Measurements from ENCODE around the gene HS3ST2.
"Not testable (repeated sequence)": the region's sequence is repeated elsewhere in the genome, so short reads cannot be mapped to it uniquely, and the experiment has no call there.

The HS3ST2 gene

DNA sequence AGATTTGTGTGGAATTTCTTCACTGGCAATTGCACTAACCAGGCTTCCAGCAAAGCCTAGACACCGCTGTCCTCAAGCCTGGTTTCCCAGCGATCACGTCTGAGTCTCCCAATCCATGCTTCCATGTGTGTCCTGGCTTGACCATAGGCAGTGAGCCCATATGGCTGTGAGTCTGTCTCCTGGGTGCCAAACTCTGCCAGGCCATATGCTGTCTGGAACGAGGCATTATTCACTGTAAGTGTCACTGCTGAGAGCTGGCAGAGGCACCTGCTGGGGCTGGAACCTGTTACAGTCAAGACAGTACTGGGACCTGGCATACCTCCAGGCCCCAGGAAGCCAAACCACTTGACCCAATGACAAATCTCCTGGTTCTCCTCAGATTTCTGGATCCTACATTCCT is 60.4 kb downstream of the HS3ST2 start:
- DNase-seq (ENCODE audit: low read depth in 4 of 4, low spot score in 1 of 4): no peak

DNA sequence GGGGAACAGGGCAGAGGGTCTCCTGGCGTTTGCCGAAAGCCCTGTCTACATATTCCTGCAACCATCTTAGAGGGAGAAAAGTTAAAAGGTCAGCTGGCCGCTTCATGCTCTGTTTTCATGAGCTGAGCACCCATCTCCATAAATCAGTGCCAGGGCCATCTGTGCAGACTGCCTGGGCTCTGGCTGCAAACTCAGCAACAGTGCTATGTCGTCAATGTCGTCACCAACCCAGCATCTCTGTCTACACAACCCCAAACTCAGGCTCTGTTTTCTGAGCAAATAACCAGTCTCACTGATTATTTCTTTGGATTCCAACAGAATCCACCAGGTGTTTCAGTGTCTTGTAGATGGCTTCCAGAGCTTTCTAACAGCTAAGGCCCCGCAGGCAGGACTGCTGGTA is 65.0 kb downstream of the HS3ST2 start:
- no peak for DNase-seq (ENCODE audit: low read depth in 4 of 4, low spot score in 1 of 4)

DNA sequence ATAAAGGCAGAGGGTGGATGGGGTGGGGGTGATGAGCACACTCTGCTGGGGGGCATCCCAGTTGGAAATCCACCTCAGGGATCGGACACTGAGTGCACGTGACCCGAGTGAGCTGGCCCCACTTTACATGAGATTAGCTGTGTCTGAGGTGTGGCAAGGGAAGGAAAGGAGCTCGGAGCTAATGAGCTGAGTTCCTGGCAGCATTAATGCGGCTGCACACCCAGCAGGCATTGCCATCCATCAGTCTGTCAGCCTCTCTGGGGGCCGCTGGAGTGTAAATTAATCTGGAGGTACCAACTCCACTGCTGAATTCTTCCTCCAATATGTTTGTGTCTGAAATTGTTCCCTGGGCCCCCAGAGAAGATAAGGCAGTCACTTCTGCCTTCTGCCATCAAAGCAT is 65.5 kb downstream of the HS3ST2 start:
- DNase-seq (ENCODE audit: low read depth in 4 of 4, low spot score in 1 of 4): no peak

DNA sequence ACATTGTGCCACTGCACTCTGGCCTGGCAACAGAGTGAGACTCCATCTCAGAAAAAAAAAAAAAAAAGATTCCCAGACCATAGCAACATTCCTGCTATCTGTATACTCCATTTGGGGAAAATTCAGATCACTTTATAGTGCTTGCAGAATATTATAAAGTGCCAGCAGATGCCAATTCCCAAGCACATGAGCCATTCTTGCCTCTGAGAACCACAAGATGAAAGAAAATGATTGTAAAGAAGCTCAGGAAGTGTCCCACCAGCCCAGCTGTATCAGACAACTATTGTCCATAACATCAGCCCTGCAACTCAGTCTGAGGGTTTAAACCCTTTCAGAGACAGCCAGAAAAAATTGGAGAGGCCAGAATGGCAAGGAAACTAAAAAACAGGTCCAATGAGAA is 69.0 kb downstream of the HS3ST2 start:
- DNase-seq (ENCODE audit: low read depth in 4 of 4, low spot score in 1 of 4): no peak

DNA sequence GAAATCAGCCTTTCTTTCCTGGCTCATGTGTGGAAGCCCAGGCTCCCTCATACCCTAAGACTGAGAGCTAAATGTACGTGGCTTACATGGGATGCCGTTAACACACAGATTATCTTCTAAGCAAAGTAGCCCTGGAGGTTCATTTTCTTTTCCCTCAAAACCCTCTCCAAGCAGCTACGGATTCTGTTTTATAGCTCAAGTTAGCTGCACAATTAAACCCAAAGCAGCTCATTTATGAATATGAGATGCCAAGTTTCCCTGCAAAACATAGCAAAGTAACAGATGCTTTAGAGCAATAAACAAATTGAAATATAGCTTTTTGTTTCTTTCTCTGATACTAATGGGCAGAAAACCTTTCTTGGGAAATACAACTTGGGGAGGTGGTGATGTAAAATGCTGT is 72.0 kb downstream of the HS3ST2 start:
- DNase-seq (ENCODE audit: low read depth in 4 of 4, low spot score in 1 of 4): no peak

DNA sequence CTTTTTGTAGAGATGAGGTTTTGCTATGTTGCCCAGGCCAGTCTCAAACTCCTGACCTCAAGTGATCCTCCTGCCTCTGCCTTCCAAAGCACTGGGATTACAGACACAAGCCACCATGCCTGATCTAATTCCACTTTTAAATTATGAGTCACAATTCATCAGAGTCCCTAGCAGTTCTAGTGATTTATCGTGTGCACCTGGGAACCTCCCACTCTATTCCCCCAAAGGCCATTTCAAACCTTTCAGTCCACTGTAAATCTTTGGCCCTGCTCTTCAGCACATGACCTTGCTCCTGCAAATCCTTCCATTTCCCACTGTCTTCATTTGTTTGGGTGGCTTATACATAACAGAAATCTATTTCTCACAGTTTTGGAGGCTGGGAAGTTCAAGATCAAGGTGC is 73.0 kb downstream of the HS3ST2 start:
- DNase-seq (ENCODE audit: low read depth in 4 of 4, low spot score in 1 of 4): no peak

DNA sequence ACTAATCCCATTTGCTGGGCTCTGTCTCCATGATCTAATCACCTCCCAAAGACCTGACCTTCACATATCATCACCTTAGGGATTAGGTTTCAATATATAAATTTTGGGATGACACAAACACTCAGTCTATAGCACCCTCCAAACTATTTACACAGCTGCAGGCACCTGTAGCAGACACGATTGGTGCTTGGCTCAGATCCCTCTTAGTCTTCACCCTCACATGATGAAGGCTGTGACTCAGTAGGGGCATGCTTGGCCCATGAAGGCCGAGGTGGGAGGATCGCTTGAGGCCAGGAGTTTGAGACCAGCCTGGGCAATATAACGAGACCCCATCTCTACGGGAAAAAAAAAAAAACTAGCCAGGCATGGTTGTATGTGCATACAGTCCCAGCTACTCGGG is 73.5 kb downstream of the HS3ST2 start:
- no peak for DNase-seq (ENCODE audit: low read depth in 4 of 4, low spot score in 1 of 4)

DNA sequence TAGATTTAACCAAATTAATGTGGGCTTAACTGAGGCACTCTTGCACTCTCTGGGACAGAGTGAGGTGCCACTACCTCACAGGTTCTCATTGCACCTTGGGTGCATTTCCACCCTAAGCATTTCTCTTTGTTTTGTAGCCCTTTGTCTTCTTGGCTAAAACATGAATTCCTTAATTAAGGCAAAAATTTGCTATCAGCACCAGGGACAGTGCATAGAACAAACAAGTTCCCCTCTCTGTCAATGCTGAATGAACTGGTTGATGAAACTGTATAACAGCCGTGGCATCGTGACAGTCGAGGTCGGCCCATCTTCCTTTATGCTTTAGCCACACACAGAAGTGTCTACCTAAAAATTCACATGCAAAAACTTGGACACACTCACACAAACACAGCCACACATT is 74.8 kb downstream of the HS3ST2 start:
- no peak for DNase-seq (ENCODE audit: low read depth in 4 of 4, low spot score in 1 of 4)

DNA sequence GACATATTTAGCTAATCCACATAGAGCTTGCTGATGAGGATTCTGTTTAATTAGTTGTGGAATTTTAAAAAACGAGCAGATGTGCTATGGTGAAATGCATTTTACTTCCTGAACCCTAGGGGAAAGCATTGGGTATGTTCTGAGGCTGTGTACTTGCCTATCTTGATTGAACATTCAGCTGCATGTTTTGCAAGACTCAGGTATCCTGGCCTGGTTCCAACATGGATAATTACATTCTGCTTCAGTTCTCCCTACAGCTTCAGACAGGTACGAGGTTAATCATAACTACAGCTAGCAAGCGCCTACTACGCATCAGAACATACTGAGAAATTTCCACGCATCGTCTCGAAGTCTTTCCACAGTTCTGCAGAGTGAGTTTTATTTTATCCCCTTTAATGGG is 77.0 kb downstream of the HS3ST2 start:
- DNase-seq (ENCODE audit: low read depth in 4 of 4, low spot score in 1 of 4): no peak

DNA sequence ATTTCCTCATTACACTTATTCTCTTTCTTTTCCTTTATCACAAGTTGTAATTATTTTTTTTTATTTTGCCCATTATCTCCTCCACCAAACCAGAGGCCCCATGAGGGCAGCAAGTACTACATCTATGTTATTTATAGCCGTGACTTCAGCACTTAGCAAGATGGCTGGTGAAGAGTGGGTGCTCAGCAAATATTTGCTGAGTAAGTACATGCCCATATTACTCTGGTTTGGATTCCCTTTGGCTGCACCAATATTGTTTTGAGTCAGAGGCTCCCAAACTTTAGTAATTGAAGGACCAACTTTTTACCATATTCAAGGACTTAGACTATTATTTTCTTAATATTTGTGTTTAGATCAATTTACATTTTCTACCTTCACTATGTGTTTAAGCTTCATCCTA is 83.2 kb downstream of the HS3ST2 start:
- no peak for DNase-seq (ENCODE audit: low read depth in 4 of 4, low spot score in 1 of 4)

DNA sequence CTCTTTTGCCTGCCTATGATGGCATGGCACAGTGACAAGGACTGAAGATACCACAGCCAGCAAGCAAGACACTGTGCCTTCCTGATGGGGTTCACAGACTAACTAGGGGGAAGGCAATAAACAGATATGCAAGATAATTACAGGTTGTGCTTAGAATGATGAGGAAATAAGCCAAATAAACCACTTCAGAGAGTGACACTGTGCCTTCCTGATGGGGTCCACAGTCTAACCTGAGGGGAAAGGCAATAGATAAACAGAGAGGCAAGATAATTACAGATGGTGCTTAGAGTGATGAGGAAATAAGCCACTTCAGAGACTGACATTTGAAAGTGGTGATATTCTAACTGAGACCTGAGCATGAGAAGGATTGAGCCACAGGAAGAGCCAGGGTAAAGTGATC is 84.2 kb downstream of the HS3ST2 start:
- no peak for DNase-seq (ENCODE audit: low read depth in 4 of 4, low spot score in 1 of 4)

DNA sequence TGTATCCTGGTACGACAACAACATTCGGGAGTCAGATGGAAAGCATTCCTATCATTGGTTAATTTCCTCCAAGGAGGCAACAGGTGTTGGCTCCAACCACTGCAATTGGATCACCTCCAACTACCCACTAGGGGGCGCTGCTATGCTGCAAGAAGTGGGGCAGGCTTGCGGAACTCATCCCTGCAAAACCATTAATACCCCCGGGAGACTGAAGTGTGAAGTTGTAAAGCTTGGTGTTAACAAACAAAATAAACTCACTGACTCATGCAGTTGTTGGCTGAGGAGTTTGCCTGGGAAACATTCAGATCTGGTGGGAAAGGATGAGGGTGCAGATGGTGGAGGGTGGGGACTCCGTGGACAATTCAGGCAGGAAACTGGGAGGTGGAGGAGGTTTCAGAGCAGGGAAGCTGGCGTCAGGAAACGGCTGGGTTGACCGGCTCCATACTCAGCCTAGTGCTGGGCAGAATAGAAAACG is 84.9 kb downstream of the HS3ST2 start:
- peak; percentile 17 to 36 (median 22) for DNase-seq (ENCODE audit: low read depth in 4 of 4, low spot score in 1 of 4)

DNA sequence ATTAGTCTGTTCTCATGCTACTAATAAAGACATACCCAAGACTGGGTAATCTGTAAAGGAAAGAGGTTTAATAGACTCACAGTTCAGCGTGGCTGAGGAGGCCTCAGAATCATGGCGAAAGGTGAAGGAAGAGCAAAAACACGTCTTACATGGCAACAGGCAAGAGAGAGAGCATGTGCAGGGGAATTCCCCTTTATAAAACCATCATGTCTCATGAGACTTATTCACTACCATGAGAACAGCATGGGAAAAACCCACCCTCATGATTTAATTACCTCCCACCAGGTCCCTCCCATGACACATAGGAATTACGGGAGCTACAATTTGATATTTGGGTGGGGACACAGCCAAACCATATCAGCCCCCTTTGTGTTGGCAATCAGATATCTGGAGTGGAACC is 85.6 kb downstream of the HS3ST2 start:
- not testable (repeated sequence) for DNase-seq (ENCODE audit: low read depth in 4 of 4, low spot score in 1 of 4)

DNA sequence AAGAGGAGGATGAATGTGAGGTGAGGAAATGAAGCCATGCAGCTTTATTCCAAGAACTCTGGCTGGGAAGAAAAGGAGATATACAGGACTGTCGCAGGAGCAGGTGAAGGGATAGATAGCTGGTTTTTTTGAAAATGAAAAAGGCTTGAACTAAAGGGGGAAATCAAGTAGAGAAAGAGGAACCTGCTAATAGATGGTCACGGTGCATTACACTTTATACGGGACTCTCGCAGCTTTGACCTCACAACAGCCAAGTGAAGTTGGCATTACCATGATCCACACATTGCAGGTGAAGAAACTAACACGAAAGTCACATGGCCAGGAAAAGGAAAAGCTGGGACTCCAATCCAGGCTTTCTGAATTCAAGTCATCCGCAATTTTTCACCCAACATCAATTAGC is 86.9 kb downstream of the HS3ST2 start:
- no peak for DNase-seq (ENCODE audit: low read depth in 4 of 4, low spot score in 1 of 4)

DNA sequence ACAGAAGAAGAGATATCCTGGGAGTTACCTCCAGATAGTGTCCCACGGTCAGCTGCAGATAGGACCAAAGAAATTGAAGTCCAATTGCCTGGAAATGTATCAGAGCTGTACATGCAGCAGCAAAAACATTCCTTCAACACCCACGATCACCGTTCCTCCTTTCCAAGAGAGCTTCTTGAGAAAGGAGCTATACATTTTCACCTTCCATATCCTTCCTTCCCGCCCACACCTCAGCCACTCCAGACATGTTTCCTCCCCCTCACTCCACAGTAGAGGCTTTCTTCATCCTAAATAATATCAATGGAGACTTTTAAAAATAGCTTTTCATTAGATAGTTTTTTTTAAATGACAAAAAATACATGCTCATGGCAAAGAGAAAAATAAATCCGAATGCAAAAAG is 87.6 kb downstream of the HS3ST2 start:
- no peak for DNase-seq (ENCODE audit: low read depth in 4 of 4, low spot score in 1 of 4)

DNA sequence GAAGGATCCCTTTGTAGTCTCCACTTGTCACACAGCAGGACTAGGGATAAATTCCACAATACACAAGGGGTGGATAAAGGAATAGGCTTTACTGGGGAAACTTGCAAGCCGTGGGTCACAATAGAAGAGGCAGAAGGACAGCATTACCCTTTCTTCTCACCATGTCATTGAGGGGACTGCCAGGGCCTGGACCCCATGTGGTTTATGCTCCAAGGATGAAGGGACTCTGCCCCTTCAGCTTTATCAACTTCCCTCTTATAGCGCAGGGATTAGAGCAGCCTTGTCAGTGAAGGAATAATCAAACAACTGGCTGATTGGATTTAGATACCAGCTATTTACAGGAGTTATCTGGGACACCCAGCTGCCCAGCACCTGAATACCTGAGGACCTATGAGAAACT is 89.8 kb downstream of the HS3ST2 start:
- DNase-seq (ENCODE audit: low read depth in 4 of 4, low spot score in 1 of 4): no peak

DNA sequence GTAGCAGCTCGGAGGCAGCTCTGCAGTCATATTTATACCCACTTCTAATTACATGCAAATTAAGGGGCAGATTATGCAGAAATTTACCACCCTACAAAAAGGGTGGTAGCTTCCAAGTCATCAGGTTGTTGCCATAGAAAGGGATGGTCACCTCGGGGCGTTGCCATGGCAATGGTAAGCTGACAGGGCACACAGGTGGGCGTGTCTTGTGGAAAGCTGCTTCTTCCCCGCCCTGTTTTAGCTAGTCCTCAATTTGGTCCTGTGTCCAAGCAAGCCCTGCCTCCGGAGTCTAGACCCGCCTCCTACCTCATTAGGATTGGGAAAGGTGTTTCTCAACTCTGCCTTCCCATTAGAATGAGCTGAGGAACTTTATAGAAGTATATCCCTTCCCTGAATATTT is 98.7 kb downstream of the HS3ST2 start:
- DNase-seq (ENCODE audit: low read depth in 4 of 4, low spot score in 1 of 4): no peak

DNA sequence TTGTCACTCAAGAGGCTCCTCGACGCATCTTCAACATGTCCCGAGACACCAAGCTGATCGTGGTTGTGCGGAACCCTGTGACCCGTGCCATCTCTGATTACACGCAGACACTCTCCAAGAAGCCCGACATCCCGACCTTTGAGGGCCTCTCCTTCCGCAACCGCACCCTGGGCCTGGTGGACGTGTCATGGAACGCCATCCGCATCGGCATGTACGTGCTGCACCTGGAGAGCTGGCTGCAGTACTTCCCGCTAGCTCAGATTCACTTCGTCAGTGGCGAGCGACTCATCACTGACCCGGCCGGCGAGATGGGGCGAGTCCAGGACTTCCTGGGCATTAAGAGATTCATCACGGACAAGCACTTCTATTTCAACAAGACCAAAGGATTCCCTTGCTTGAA is 101.0 kb downstream of the HS3ST2 start:
- DNase-seq (ENCODE audit: low read depth in 4 of 4, low spot score in 1 of 4): no peak

DNA sequence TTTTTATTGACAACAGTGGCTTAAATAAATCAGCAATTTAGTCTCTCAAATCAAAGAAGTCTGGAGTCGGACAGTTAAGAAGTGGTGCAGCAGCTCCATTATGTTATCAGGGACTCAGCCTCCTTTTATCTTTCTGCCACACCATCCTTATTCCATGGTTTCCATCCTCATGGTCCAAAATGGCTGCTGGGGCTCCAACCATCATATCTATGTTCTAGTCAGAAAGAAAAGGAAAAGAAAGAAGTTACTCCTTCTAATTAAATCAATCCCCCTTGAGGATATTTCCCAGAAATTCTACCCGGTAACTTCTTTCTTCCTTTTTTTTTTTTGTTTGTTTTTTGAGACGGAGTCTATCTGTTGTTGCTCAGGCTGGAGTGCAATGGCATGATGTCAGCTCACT is 109.5 kb downstream of the HS3ST2 start:
- DNase-seq (ENCODE audit: low read depth in 4 of 4, low spot score in 1 of 4): no peak

DNA sequence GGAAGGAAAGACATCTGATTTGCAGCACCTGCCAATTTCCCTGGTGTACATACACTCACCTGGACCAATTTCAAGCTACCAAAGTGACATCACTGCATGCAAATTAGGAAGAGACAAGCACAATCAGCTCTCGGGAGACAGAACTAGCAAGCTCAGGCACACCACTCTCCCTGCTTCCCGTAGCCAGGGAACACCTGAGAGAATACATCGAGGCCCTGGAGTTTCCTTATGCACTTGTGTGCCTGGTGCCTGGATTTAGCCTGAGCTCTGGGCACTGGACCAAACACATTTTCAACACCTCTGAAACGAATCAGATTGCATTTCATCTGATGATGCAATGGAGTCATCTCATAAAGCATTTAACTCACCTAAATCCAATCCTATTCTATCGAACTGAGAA is 110.5 kb downstream of the HS3ST2 start:
- no peak for DNase-seq (ENCODE audit: low read depth in 4 of 4, low spot score in 1 of 4)

DNA sequence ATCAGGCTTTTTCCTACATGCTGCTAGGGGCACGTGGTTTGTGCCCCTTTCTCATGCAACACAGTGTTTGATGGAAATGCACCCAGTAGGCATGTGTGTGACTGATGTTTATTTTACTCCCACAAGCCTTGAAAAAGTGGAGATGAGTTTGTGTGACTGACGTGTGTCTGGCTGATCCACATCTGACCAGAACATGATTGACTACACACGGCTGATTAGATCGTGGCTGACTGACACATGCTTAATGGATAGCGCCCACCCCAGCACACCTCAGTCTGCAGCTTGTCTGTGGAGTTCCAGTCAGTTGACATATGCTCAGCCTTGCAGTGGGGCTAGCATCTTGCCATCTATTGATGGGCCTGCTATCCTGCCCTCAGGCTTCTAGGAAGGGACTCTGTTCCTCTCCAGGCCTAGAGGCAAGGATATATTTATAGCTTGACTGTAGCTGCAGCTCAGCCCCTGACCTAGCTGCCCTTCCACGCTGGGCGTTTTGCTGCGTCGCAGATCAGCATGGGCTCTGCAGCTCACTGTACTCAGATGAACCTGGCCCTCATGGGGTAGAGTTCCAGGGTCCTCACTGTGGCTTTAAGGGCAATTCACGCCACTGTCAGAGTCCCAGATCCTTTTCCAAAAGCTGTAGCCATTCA is 112.3 kb downstream of the HS3ST2 start:
- DNase-seq (ENCODE audit: low read depth in 4 of 4, low spot score in 1 of 4): no peak

DNA sequence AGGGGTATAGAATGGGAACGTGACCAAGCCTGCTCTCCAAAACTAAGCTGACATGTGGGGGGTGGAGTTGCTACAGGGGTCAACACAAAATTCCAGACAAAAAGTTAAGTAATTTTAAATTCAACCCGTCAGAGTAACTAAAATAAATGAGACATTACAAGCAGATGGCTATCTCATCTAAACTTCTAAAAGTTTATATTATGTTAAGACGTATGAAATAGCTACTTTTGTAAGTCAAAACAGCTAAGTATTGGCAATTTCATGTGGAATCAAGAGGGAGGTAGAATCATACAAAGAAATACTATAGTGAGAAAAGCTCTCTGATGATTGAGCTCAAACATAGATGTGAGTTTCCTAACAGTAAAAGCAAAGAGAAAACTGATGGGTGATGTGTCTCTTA is 113.3 kb downstream of the HS3ST2 start:
- DNase-seq (ENCODE audit: low read depth in 4 of 4, low spot score in 1 of 4): no peak

DNA sequence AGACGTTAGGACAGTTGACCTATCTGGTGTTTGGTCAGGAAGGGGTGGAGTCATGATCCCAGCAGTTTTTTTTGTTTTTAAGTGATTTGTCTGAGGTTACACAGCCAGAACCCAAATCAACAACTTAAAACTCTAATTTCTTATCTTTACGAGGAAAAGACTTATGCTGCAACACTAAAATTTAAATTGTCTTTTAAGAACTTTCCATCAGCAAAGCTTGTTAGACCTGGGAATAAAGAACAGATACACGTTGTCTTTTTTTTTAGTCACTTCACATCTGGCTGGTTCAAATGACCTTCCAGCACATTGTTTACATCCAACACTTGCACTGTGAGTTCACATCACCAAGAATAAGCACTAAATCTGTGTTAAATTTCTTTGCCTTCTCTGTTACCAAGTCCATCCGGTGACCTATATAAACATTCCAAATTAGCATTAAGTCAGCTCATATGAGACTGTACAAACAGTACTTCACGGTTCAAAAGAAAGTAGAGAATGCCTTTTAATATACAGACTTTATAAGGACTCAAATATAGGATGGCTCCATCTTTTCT is 115.0 kb downstream of the HS3ST2 start:
- DNase-seq (ENCODE audit: low read depth in 4 of 4, low spot score in 1 of 4): no peak
